ENCODE results near the gene AGPAT4. TPM values are rescaled to one million over a fixed set of nuclear protein-coding genes. Genes with fewer than 3 reads are reported as not detected.
"Not testable (repeated sequence)": the region's sequence is repeated elsewhere in the genome, so short reads cannot be mapped to it uniquely, and the experiment has no call there.

The AGPAT4 gene
- total RNA-seq, 4 donors from 2014 or later: 0.53 to 11.6 (median 3.3) TPM

DNA sequence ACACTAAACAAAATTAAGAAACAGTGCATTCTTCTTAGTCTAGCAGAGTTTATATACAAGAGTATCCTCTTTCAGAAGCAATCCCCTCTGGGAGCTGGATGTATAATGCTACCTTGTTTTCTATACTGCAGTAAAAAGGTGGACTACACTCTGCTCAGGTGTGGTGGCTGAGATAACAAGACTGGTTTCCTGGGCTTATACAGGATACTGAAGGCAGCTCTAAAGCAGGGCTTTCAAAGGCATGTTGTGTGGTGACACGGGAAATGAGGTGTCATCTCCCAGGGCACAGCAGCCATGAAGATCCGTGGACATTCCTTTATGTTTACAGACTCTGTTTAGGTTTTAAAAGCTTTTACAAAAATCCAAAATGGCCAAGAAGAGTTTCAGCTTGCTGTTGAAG lies 145.6 kb downstream of the AGPAT4 start:
- Histone ChIP-seq H3K4me1 (no peaks in the 10 kb centered on the region), H3K4me3 (no peak overlapping the region), H3K9me3 (no peaks in the 10 kb centered on the region), H3K36me3 (peaks cover 0 to 17% (median 0%) of the 10 kb centered on the region in 3 donors), H3K27me3 (no peaks in the 10 kb centered on the region), H3K27ac (no peak overlapping the region)
- no peak for DNase-seq
- TF ChIP-seq, protein P1, sequence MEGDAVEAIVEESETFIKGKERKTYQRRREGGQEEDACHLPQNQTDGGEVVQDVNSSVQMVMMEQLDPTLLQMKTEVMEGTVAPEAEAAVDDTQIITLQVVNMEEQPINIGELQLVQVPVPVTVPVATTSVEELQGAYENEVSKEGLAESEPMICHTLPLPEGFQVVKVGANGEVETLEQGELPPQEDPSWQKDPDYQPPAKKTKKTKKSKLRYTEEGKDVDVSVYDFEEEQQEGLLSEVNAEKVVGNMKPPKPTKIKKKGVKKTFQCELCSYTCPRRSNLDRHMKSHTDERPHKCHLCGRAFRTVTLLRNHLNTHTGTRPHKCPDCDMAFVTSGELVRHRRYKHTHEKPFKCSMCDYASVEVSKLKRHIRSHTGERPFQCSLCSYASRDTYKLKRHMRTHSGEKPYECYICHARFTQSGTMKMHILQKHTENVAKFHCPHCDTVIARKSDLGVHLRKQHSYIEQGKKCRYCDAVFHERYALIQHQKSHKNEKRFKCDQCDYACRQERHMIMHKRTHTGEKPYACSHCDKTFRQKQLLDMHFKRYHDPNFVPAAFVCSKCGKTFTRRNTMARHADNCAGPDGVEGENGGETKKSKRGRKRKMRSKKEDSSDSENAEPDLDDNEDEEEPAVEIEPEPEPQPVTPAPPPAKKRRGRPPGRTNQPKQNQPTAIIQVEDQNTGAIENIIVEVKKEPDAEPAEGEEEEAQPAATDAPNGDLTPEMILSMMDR (IDR thresholded peaks at IDR 0.05): no peak
- TF ChIP-seq POLR2A (IDR thresholded peaks at IDR 0.05): no peak

DNA sequence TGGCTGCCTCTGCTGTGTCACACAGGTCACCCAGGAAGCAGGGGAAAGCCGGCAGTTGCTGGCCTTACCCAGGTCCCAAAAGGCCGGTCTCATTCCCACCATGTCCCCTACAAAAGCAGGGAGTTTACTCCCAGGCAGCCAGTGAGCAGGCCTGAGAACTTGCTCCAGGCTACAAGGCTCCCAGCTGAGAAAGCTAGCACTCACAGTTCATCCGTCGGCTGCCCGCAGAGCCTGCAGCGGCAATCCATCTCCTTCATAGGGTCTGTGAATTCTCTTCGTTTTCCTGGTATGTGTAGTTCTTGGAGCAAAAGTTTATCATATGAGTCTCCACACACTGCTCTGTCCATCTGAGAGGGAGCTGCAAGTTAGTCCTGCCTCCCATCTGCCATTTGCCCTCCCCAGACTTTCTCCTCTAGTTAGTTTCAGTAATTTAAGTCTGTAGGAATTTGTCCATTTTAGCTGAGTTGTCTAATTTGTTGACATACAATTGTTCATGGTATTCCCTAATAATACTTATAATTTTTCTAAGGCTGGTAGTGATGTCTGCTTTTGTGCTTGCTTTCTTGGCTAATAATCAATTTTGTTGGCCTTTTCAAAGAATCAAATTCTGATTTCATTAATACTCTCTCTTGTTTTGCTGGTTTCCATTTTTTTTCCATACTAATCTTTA lies 146.7 kb downstream of the AGPAT4 start:
- peaks cover 0 to 20% (median 0%) of the 10 kb centered on the region in 3 donors for H3K36me3 ChIP-seq
- H3K4me3 ChIP-seq: no peak overlapping the region
- no peaks in the 10 kb centered on the region for H3K9me3 ChIP-seq
- no peak for DNase-seq
- H3K27me3 ChIP-seq: no peaks in the 10 kb centered on the region
- TF ChIP-seq, protein P1 (IDR thresholded peaks at IDR 0.05): no peak
- no peak for TF ChIP-seq POLR2A (IDR thresholded peaks at IDR 0.05)
- H3K27ac ChIP-seq: no peak overlapping the region
- no peaks in the 10 kb centered on the region for H3K4me1 ChIP-seq

DNA sequence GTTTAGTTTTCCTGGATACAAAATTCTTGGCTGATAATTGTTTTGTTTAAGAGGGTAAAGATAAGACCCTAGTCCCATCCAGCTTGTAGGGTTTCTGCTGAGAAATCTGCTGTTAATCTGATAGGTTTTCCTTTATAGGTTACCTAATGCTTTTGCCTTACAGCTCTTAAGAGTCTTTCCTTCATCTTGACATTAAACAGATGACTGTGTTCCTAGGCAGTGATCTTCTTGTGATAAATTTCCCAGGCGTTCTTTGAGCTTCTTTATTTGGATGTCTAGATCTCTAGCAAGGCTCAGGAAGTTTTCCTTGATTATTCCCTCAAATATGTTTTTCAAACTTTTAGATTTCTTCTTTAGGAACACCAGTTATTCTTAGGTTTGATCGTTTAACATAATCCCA lies 148.3 kb downstream of the AGPAT4 start:
- peaks cover 0 to 30% (median 0%) of the 10 kb centered on the region in 3 donors for H3K36me3 ChIP-seq
- no peaks in the 10 kb centered on the region for H3K9me3 ChIP-seq
- no peak overlapping the region for H3K27ac ChIP-seq
- H3K27me3 ChIP-seq: no peaks in the 10 kb centered on the region
- no peak overlapping the region for H3K4me3 ChIP-seq
- TF ChIP-seq, protein P1 (IDR thresholded peaks at IDR 0.05): no peak
- TF ChIP-seq POLR2A (IDR thresholded peaks at IDR 0.05): no peak
- DNase-seq: no peak
- no peaks in the 10 kb centered on the region for H3K4me1 ChIP-seq

DNA sequence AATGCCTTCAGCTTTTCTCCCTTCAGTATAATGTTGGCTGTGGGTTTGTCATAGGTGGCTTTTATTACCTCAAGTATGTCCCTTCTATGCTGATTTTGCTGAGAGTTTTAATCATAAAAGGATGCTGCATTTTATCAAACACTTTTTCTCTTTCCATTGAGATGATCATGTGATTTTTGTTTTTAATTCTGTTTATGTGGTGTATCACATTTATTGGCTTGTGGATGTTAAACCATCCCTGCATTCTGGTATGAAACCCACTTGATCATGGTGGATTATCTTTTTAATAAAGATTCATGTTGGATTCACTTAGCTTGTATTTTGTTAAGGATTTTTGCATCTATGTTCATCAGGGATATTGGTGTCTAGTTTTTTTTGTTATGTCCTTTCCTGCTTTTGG lies 150.5 kb downstream of the AGPAT4 start:
- H3K9me3 ChIP-seq, H3K27ac ChIP-seq, H3K4me1 ChIP-seq, DNase-seq, H3K27me3 ChIP-seq, H3K4me3 ChIP-seq: not testable (repeated sequence)
- H3K36me3 ChIP-seq: peaks cover 0 to 38% (median 0%) of the 10 kb centered on the region in 3 donors

DNA sequence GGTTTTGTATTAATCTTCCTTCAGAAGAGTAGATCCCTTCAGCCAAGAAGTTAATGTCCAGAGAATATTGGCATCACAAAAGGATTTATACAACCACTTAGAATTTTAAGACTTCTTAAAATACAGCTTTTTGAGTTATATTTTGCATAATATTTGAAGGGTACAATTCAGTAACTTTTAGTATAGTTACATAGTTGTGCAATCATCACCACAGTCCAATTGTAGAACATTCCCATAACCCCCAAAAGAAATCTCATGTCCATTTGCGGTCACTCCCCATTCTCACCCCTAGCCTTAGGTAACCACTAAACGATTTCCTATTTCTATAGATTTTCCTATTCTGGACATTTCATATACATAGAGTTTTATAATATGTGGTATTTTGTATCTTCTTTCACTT lies 155.9 kb downstream of the AGPAT4 start:
- Histone ChIP-seq H3K27ac (no peak overlapping the region), H3K27me3 (no peaks in the 10 kb centered on the region), H3K4me1 (no peaks in the 10 kb centered on the region), H3K36me3 (peaks cover 0 to 72% (median 0%) of the 10 kb centered on the region in 3 donors), H3K9me3 (no peaks in the 10 kb centered on the region), H3K4me3 (no peak overlapping the region)
- DNase-seq: no peak
- TF ChIP-seq POLR2A (IDR thresholded peaks at IDR 0.05): no peak
- TF ChIP-seq, protein P1 (IDR thresholded peaks at IDR 0.05): no peak

DNA sequence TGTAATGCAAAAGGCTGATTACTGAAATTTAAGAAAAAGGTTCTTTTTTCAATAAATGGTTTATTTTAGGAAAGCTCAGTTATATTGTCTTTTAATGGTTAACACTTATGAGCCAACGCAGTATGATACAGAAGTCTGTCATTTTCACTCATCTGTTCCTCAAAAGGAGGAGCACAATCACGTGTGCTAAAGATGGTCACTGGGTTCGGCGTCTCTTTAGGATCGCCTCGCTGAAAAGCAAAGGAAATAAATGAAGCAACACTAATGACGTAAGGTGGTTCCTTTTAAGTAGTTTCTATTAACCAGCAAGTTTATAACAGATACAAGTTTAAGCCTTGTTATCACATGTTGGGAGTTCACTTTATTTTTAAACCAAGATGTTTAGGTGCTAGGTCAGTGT lies 156.6 kb downstream of the AGPAT4 start:
- Histone ChIP-seq H3K4me1 (no peaks in the 10 kb centered on the region), H3K4me3 (no peak overlapping the region), H3K9me3 (no peaks in the 10 kb centered on the region), H3K27me3 (no peaks in the 10 kb centered on the region), H3K36me3 (peaks cover 0 to 78% (median 0%) of the 10 kb centered on the region in 3 donors), H3K27ac (no peak overlapping the region)
- no peak for DNase-seq
- no peak for TF ChIP-seq POLR2A (IDR thresholded peaks at IDR 0.05)
- TF ChIP-seq, protein P1 (IDR thresholded peaks at IDR 0.05): no peak
